ENCODE results near the gene PODN.

PODN gene

GRCh38 chr1:53050310-53050709 is 11.7 kb upstream of the PODN start:
- DNase-seq (ENCODE audit: low spot score) = no peak

- DNase-seq (ENCODE audit: low spot score) = no peak
Measured at GRCh38 chr1:53051676-53052075, 10.3 kb upstream of the PODN start.

- no peak for DNase-seq (ENCODE audit: low spot score)
Measured at GRCh38 chr1:53057127-53057526, 4.9 kb upstream of the PODN start.

- DNase-seq (ENCODE audit: low spot score) = no peak
Measured at GRCh38 chr1:53060579-53060978, 1.4 kb upstream of the PODN start.

GRCh38 chr1:53061123-53061858 is 722 bp upstream of the PODN start:
- DNase-seq (ENCODE audit: low spot score) = no peak

GRCh38 chr1:53062708-53063591 is 937 bp downstream of the PODN start:
- DNase-seq (ENCODE audit: low spot score) = no peak

DNA sequence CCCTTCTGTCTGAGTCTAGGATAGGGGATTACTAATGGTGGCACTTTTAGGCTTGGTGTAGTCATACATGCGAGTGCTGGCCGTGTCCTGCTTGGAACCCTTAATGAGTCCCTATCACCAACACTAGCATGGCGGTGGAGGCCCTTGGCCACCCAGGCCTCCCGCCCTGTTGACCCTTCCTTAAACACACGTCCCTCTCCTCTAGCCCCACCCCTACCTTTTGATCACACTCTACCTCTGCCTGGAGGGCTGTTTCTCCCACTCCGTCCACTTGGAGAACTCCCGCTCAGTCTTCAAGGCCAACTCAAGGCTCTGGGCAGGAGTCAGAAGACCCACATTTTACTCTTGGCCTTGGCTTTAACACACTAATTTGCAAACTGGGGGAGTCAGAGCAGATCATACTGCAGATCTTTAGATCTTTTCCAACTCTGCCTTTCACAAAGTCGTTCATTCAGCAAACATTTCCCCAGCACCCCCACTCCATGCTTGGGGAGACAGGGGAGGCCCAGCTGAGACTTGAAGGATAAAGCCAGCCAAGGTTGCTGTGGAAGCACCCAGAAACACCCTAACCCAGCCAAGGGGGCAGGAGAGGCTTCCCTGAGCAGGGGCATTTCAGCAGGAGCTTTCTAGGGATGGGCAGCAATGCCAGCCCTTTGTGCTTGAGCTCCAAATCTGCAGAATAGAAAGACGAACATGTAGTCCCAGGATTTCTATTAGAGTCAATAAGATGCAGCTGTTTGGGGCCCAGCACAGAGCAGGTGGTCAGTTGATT is 1.9 kb downstream of the PODN start:
- no peak for DNase-seq (ENCODE audit: low spot score)

DNA sequence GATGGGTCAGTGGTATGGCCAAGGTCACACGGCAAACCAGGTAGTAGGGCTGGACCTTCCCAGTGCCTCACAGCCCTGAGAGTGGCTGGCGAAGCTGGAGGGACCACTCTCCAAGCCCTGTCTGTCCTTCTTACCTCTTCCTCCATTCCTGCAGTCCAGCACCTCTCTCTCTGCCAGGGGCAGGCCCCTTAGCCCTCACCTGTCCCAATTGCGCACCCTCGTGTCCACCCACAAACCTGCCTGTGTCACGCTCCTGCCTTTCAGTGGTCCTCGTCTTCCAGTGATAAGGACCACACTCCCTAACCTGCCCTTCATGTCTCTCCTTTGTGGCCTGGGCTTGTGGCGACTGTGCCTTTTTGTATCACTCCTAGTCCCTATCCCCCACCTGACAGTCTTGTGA is 3.4 kb downstream of the PODN start:
- DNase-seq (ENCODE audit: low spot score) = no peak

DNA sequence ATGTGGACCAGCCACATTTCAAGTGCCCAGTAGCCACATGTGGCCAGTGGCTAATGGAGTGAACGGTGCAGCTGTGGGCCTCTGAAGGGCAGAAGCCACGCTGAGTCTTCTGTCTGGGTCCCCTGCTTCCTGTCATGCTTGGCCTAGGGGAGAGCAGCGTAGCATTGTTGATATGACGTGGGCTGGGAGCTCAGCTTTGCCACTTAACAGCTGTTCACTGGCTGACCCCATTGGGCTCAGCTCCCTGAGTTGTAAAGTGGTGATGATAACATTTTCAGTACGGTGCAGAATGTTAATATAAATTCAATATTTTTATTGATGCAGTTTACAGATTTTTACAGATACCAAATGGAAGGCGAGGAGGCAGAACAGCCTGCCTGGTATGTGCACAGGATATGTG is 4.5 kb downstream of the PODN start:
- no peak for DNase-seq (ENCODE audit: low spot score)

DNA sequence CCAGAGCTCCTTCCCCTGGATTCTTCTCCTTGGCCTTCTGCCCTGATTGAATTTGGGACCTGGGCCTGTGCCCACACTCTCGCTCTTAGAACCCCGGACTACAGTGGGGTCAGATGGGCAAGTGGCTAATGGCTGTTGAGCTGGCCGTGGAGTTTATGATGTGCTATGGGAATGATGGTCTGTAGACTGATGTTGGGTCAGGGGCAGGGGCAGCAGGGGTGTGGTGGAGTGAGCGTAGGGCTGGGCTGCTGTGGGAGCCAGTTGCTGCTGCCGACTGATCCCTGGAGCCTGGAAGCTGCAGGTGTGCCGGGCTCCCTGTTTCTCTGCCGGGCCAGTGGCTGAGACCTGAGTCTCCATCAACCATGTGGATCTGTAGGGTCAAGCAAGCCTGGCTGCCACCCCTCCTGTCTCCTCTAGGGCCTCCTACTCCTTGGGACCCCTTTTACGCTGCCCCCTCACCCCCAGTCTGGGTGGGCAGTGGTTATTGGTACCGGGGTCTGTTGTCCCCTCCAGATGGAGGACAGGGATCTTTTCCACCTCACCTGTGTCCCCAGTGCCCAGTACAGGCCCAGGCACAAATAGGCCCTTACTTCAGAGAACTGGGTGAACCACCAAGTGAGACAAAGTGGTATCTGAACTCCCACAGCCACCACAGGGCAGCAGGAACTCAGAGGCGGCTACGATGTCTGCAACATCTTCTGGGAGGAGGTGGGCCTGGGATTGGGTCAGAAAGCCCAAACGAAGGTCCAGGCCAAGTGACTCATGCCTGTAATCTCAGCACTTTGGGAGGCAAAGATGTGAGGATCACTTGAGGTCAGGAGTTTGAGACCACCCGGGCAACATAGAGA is 5.1 kb downstream of the PODN start:
- no peak for DNase-seq (ENCODE audit: low spot score)

DNA sequence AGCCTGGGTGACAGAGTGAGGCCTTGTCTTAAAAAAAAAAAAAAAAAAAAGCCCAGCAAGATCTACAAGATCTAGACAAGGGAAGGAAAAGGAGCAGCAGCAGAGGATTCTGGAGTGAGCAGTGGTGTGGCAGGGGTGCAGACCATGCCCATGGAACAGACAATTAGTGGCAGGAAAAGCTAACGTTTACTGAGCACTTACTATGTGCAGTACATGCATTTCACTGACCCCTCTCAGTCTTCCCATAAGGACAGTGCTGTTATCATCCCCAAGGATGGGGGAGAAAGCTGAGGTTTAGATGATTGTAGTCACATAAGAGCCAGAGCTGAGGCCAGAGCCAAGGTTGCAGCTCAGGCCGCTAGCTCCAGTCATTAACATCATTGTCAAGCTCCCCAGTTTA is 5.9 kb downstream of the PODN start:
- DNase-seq (ENCODE audit: low spot score) = no peak

GRCh38 chr1:53068314-53069099 is 6.5 kb downstream of the PODN start:
- DNase-seq (ENCODE audit: low spot score) = no peak

DNA sequence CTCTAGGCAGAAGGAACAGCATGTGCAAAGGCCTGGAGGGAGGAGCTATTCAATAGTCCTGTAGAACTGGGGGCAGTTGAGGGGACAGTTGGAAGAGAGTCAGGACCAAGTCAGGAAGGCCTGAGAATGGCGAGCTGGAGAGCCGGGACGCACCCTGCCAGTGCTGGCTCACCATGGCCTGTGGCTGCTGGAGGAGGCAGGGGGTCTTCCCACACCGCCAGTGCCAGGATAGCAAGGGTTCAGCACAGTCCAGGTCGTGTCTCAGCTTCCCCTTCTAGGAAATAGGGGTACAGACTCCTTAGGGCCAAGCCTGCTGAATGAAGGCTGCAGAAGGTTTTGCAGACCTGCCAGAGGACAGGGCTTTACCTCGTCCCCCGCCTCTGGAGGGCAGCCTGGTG is 7.3 kb downstream of the PODN start:
- no peak for DNase-seq (ENCODE audit: low spot score)

DNA sequence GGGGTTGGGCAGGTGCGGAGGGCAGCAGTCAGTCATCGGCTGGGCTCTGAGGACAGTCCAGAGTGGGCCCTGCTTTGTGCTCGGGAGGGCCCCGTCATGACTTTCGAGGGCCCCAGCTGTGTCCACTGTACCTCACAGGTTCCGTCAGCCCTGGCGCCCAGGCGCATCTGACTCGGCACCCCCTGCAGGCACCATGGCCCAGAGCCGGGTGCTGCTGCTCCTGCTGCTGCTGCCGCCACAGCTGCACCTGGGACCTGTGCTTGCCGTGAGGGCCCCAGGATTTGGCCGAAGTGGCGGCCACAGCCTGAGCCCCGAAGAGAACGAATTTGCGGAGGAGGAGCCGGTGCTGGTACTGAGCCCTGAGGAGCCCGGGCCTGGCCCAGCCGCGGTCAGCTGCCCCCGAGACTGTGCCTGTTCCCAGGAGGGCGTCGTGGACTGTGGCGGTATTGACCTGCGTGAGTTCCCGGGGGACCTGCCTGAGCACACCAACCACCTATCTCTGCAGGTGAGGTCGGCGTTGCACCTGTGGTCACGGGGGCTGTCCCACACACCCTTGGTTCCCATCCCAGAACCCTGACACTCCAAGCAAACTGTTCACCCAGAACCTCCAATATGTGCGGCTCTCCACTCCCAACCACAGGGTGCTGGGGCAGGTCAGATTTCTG is 7.8 kb downstream of the PODN start:
- no peak for DNase-seq (ENCODE audit: low spot score)

DNA sequence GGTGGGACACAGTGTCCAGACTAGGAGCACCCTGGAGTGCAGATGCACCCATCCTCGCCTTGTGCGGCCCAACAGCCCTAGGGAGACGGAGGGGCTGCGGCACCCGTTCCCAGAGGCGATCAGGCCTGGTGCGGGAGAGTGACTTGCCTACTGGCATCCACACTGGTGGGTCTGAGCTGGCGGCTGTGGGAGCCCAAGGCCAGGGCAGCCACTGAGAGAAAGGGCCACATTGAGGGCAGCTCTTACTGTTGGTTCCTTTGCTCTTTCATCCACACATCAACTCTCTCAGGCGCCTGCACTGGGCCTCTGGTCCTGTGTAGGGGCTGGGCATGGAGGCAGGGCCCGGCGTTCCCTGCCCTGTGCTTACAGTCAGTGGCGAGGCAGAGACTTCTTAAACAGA is 8.6 kb downstream of the PODN start:
- DNase-seq (ENCODE audit: low spot score) = no peak

- no peak for DNase-seq (ENCODE audit: low spot score)
Measured at GRCh38 chr1:53071167-53071865, 9.3 kb downstream of the PODN start.

GRCh38 chr1:53071915-53072314 is 9.9 kb downstream of the PODN start:
- DNase-seq (ENCODE audit: low spot score) = no peak

DNA sequence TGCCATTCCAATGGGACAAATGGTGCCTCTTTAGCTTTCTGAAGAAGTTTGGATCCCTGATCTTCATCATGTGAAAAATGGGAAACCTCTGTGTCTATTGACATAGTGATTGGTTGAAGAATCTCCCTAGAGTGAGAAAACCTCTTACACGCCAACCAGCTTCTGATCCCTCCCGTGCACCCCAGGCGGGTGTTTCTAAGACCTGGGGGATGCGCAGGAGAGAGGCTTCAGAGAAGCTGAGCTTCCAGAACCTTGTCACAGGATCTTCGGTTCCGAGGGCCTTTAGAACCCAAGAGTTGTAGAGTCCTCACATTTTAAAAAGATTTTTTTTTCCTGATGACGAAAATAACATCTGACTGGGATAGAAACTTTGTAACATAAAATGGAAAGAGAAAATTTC is 11.3 kb downstream of the PODN start:
- DNase-seq (ENCODE audit: low spot score) = no peak

- no peak for DNase-seq (ENCODE audit: low spot score)
Measured at GRCh38 chr1:53073868-53074311, 11.9 kb downstream of the PODN start.

Measured in RKO (cell line).